ENCODE results near the gene MON1B. TPM values are rescaled to one million over a fixed set of nuclear protein-coding genes. Genes with fewer than 3 reads are reported as not detected.
"Not testable (repeated sequence)": the region's sequence is repeated elsewhere in the genome, so short reads cannot be mapped to it uniquely, and the experiment has no call there.

MON1B gene
- total and polyA plus RNA-seq, 2 of the 4 experiments (the other 2 are of a cell fraction) = 5.2 to 19.2 TPM

GRCh38 chr16:77165536-77166236 lies 25.3 kb upstream of the MON1B start:
- H4K5ac ChIP-seq (ENCODE audit: low read depth, low read length); in situ Hi-C loops (cut with MboI; ENCODE audit: low sequenced_read_pairs); H2BK20ac ChIP-seq (ENCODE audit: low read depth, low read length); H3K4me1 ChIP-seq (ENCODE audit: control insufficient read depth, insufficient read depth, low read length); intact Hi-C loops (cut with micrococcal nuclease); BruUV-seq (replicated peaks); H3K27ac ChIP-seq (ENCODE audit: insufficient read depth, low read length); H4K8ac ChIP-seq (ENCODE audit: low read depth in 2 of 2, low read length in 2 of 2); H3K4ac ChIP-seq (ENCODE audit: low read depth, low read length); H2BK15ac ChIP-seq (ENCODE audit: low read depth, low read length); POLR2A ChIA-PET (ENCODE audit: unreplicated experiment); DNase-seq; H3K27me3 ChIP-seq (ENCODE audit: control insufficient read depth, insufficient read depth, low read length); H2BK120ac ChIP-seq (ENCODE audit: low read depth, low read length); H3K9me1 ChIP-seq (ENCODE audit: insufficient read depth, low read length); H3K9ac ChIP-seq (ENCODE audit: low read depth, low read length); H3K18ac ChIP-seq (ENCODE audit: low read depth, low read length); H2BK5ac ChIP-seq (ENCODE audit: low read depth, low read length, poor library complexity, severe bottlenecking); H3K23ac ChIP-seq (ENCODE audit: low read depth, low read length); H3K9me3 ChIP-seq (ENCODE audit: control insufficient read depth, insufficient read depth, low read length); H3K36me3 ChIP-seq (ENCODE audit: control insufficient read depth, insufficient read depth, low read length); CTCF ChIA-PET; H4K20me1 ChIP-seq (ENCODE audit: insufficient read depth, low read length); H3K79me1 ChIP-seq (ENCODE audit: low read depth in 1 of 2, low read length in 2 of 2); H3K4me2 ChIP-seq (ENCODE audit: low read depth, low read length); H3K56ac ChIP-seq (ENCODE audit: extremely low read depth, insufficient read depth, low read length); H3K4me3 ChIP-seq (ENCODE audit: insufficient read depth, low read depth, low read length); H2AK5ac ChIP-seq (ENCODE audit: low read depth, low read length); ATAC-seq (ENCODE audit: low read depth); H3K14ac ChIP-seq (replicated peaks; ENCODE audit: low read depth, low read length); H2AFZ ChIP-seq (replicated peaks; ENCODE audit: low read length, poor library complexity); H4K91ac ChIP-seq (ENCODE audit: insufficient read depth, low read depth, low read length); H2AK9ac ChIP-seq (replicated peaks; ENCODE audit: low read depth, low read length, poor library complexity): not testable (repeated sequence)
- 67% methylated on average over 2 of the region's 9 CpGs; no CpG with 5 or more reads in 1 of the 2 experiments for WGBS, 2 experiments (ENCODE audit: extremely low coverage in 2 of 2, insufficient read length in 1 of 2)
- dilution Hi-C loops (cut with HindIII; ENCODE audit: low sequenced_read_pairs, unreplicated experiment) = loop anchor here (25.0 kb wide), 1 partner anchor 1378 kb away; no protein-coding TSS in a partner anchor
